Body of pancreas (tissue), 4 donors: ENCODE measurements around the gene CHRNA1.

Experiments
- CTCF ChIP-seq, 7 experiments: fragments of 450-650 bp in 4 of 7; fragments of 200-600 bp in 3 of 7; sonication (generic) in 3 of 7; IDR thresholded peaks; one replicate each; pipeline ENCODE4 v1.5.1; 2016 to 2019; ENCODE audit warnings: antibody characterized with exemption in 7 of 7
- POLR2A ChIP-seq, 3 donors: fragments of 450-650 bp; IDR thresholded peaks; one replicate each; pipeline ENCODE4 v1.6.1; 2016; ENCODE audit warnings: antibody characterized with exemption in 3 of 3, mild to moderate bottlenecking in 2 of 3

- TF ChIP-seq CTCF (IDR thresholded peaks at IDR 0.05) (no peak), POLR2A (IDR thresholded peaks at IDR 0.05) (no peak)
Measured at GRCh38 chr2:174705321-174705720, 59.0 kb downstream of the CHRNA1 start.
